Spinal cord (tissue), 4 donors: ENCODE data around the gene NFYC. TPM values are rescaled to one million over a fixed set of nuclear protein-coding genes. Genes with fewer than 3 reads are reported as not detected.

Experiments used
- polyA plus RNA-seq, 2 donors: library from polyadenylated mRNA; unstranded; fragments of 120-200 nt; gene quantifications; one replicate each; pipeline ENCODE4 v1.2.1, GENCODE V29; 2013; ENCODE audit not compliant: insufficient read length in 2 of 2
- small RNA-seq: library from RNA; depleted of rRNA; stranded (forward); fragments of <200 nt; gene quantifications from one replicate; pipeline ENCODE3, GENCODE V24; 2014; ENCODE audit warnings: low replicate concordance
- total RNA-seq, 2 donors: library from RNA; depleted of rRNA in 1 of 2; stranded (reverse); fragments of 120-200 nt in 1 of 2; fragments of >200 nt in 1 of 2; gene quantifications; one replicate each; pipeline versions ENCODE4 v1.2.3 to v1.2.4, GENCODE V29; 2013 to 2014

The NFYC gene
- total and polyA plus RNA-seq, 4 donors = 36.4 to 82.8 (median 59.0) TPM

Small RNA genes within 50 kb of the gene (small RNA-seq; reads per million reads assigned to genes)
- gene MIR30C1 (7.6 reads per million, percentile 95 among the genes with 10 or more reads in this experiment), gene MIR30E (365 reads per million, percentile 99 among the genes with 10 or more reads in this experiment), gene RN7SL326P (not detected)

Other genes with a start within 250 kb of the NFYC start
- gene ZFP69B, start 241.2 kb upstream of the NFYC start, total RNA-seq = 10 to 100 TPM in 1 of 2 donors, 1 to 10 TPM in 1; 8.6 to 10.7 TPM
- gene ZFP69B, start 241.2 kb upstream of the NFYC start, polyA plus RNA-seq = 10 to 100 TPM; 10.3 to 11.5 TPM
- 1 to 10 TPM; 7.1 to 7.8 TPM for gene ZFP69, start 214.4 kb upstream of the NFYC start, total RNA-seq
- 10 to 100 TPM; 12.4 to 13.9 TPM for gene ZFP69, start 214.4 kb upstream of the NFYC start, polyA plus RNA-seq
- 10 to 100 TPM in 1 of 2 donors, 1 to 10 TPM in 1; 9.7 to 10.6 TPM for gene EXO5, start 182.9 kb upstream of the NFYC start, total RNA-seq
- 10 to 100 TPM; 11.2 to 13.0 TPM for gene EXO5, start 182.9 kb upstream of the NFYC start, polyA plus RNA-seq
- gene ZNF684, start 160.1 kb upstream of the NFYC start, total RNA-seq = 10 to 100 TPM in 1 of 2 donors, 1 to 10 TPM in 1; 9.8 to 11.5 TPM
- 1 to 10 TPM; 6.8 to 7.8 TPM for gene ZNF684, start 160.1 kb upstream of the NFYC start, polyA plus RNA-seq
- gene RIMS3, start 26.0 kb upstream of the NFYC start, total RNA-seq = 10 to 100 TPM; 14.1 to 33.6 TPM
- 10 to 100 TPM; 38.5 to 42.2 TPM for gene RIMS3, start 26.0 kb upstream of the NFYC start, polyA plus RNA-seq
- gene KCNQ4, start 92.1 kb downstream of the NFYC start, total RNA-seq = 1 to 10 TPM; 1.3 to 1.7 TPM
- 1 to 10 TPM; 5.5 to 7.5 TPM for gene KCNQ4, start 92.1 kb downstream of the NFYC start, polyA plus RNA-seq
- gene CITED4, start 170.7 kb downstream of the NFYC start, total RNA-seq = 1 to 10 TPM in 1 of 2 donors, under 1 TPM in 1; 0.89 to 3.7 TPM
- gene CITED4, start 170.7 kb downstream of the NFYC start, polyA plus RNA-seq = 10 to 100 TPM; 10.5 to 12.1 TPM